NB4 (cell line): ENCODE data around the gene COL23A1.
A peak's percentile ranks its signal among the peaks of the same experiment; 100 is the strongest.

Source experiments
- DNase-seq: peaks from one replicate; pipeline ENCODE4 v3.0.0; 2010; ENCODE audit warnings: low read depth
- H3K4me3 ChIP-seq: one replicate; pipeline ENCODE4 v1.5.1; 2011; ENCODE audit warnings: mild to moderate bottlenecking, low read depth, low read length, moderate library complexity
- CTCF ChIP-seq: IDR thresholded peaks from one replicate; pipeline ENCODE4 v1.5.1; 2012; ENCODE audit warnings: low read depth, low read length
- MAX ChIP-seq: IDR thresholded peaks from 2 replicates; pipeline ENCODE4 v1.6.1; 2011; ENCODE audit warnings: low read depth, low read length
- MYC ChIP-seq: IDR thresholded peaks from 2 replicates; pipeline ENCODE4 v1.6.1; 2011; ENCODE audit warnings: low read depth, low read length
- POLR2A ChIP-seq: IDR thresholded peaks from 2 replicates; pipeline ENCODE4 v1.6.1; 2011; ENCODE audit warnings: mild to moderate bottlenecking; ENCODE audit not compliant: insufficient read length; ENCODE audit errors: extremely low read depth

The COL23A1 gene

GRCh38 chr5:178590141-178590923 is at the start of gene COL23A1:
COL23A1 (minus strand) TSS chr5:178590393.
- H3K4me3 ChIP-seq = peak within 1 kb of the TSS; percentile 75
- TF ChIP-seq MYC (peak; percentile 63; the same call in 1 of the 2 replicates), CTCF (peak; percentile 94), POLR2A (peak; percentile 45), MAX (peak; percentile 41; the same call in 1 of the 2 replicates)
- peak; percentile 88 for DNase-seq

- no peak for TF ChIP-seq POLR2A
- TF ChIP-seq CTCF = no peak
- TF ChIP-seq MAX = no peak
- TF ChIP-seq MYC = no peak
- no peak for DNase-seq
- H3K4me3 ChIP-seq = no peak overlapping the region
Measured at GRCh38 chr5:178637356-178638074, 47.3 kb upstream of the COL23A1 start.

GRCh38 chr5:178632285-178632684 is 42.1 kb upstream of the COL23A1 start:
- TF ChIP-seq MYC (no peak), POLR2A (no peak), MAX (no peak), CTCF (no peak)
- H3K4me3 ChIP-seq = no peak overlapping the region
- no peak for DNase-seq

- DNase-seq = no peak
- TF ChIP-seq MYC (no peak), MAX (no peak), CTCF (no peak), POLR2A (no peak)
- no peak overlapping the region for H3K4me3 ChIP-seq
Measured at GRCh38 chr5:178630951-178631350, 40.8 kb upstream of the COL23A1 start.

GRCh38 chr5:178630475-178630930 is 40.3 kb upstream of the COL23A1 start:
- TF ChIP-seq MAX (no peak), MYC (no peak), CTCF (no peak), POLR2A (no peak)
- no peak overlapping the region for H3K4me3 ChIP-seq
- DNase-seq = no peak
